RWPE1 (cell line): Measurements from ENCODE around the gene ZACN.

Source experiments
- CTCF ChIA-PET: fragments of 350-600 bp; sonication (Branson Sonifier 250); formaldehyde crosslinking; extraction: SDS; loops from one replicate; lab custom pipeline; 2021; lab: Yijun Ruan, JAX
- POLR2A ChIA-PET: fragments of 400-600 bp; formaldehyde crosslinking; extraction: SDS; loops from one replicate; lab custom pipeline; 2020; ENCODE audit warnings: antibody characterized with exemption; ENCODE audit not compliant: low non-redundant PET; lab: Yijun Ruan, JAX
- DNase-seq: peaks from one replicate; pipeline ENCODE4 v3.0.0; 2012; ENCODE audit warnings: low spot score
- H3K27ac ChIP-seq: fragments of 450-650 bp; 2 replicates; pipeline ENCODE4 v1.5.1; 2017
- TF ChIP-seq, protein P1 (sequence below): fragments of 450-650 bp; conservative IDR thresholded peaks from 2 replicates; pipeline ENCODE4 v1.5.1; 2017; ENCODE audit warnings: low read depth, mild to moderate bottlenecking

The ZACN gene

DNA sequence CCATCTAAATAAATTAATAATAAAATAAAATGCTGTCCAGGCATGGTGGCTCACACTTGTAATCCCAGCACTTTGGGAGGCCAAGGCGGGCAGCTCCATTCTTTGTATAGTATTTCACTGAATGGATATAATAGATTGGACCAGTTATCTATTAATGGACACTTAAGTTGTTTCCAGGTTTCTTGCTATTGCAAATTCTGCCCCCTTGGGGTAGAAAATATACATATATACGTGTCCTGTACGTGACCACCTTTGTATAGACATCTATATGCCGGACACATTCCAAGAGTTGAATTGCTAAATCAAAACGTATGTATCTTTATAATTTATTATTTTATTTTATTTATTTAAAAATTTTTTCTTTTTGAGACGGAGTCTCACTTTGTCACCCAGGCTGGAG is 28.5 kb downstream of the ZACN start:
- ChIA-PET CTCF (interaction anchor here (0.7 kb wide), 2 partner anchors 172 to 1900 kb away, joined by 3 read pairs; no protein-coding TSS in a partner anchor), POLR2A (no interaction called here)
- DNase-seq = no peak
- no peak overlapping the region for H3K27ac ChIP-seq
- TF ChIP-seq, protein P1, sequence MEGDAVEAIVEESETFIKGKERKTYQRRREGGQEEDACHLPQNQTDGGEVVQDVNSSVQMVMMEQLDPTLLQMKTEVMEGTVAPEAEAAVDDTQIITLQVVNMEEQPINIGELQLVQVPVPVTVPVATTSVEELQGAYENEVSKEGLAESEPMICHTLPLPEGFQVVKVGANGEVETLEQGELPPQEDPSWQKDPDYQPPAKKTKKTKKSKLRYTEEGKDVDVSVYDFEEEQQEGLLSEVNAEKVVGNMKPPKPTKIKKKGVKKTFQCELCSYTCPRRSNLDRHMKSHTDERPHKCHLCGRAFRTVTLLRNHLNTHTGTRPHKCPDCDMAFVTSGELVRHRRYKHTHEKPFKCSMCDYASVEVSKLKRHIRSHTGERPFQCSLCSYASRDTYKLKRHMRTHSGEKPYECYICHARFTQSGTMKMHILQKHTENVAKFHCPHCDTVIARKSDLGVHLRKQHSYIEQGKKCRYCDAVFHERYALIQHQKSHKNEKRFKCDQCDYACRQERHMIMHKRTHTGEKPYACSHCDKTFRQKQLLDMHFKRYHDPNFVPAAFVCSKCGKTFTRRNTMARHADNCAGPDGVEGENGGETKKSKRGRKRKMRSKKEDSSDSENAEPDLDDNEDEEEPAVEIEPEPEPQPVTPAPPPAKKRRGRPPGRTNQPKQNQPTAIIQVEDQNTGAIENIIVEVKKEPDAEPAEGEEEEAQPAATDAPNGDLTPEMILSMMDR = peak; percentile 16; the same call in 1 of the 2 replicates

DNA sequence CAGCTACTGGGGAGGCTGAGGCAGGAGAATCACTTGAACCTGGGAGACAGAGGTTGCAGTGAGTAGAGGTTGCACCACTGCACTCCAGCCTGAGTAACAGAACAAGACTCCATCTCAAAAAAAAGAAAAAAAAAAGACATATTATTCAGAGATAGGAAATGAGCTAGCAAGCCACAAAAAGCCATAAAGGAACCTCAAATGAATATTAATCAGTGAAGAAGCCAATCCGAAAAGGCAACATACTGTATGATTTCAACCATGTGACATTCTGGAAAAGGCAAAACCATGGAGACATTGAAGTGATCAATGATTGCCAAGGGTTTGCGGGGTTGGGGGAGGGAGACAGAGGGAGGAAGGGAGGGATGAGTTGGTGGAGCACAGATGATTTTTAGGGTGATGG is 33.0 kb downstream of the ZACN start:
- no peak overlapping the region for H3K27ac ChIP-seq
- POLR2A ChIA-PET = no interaction called here
- TF ChIP-seq, protein P1 = no peak
- no peak for DNase-seq
- CTCF ChIA-PET = no interaction called here

- ChIA-PET POLR2A (no interaction called here), CTCF (interaction anchor here (1.2 to 1.3 kb wide), 2 partner anchors 38 to 165 kb away, joined by 6 to 7 read pairs; no protein-coding TSS in a partner anchor)
- H3K27ac ChIP-seq = no peak overlapping the region
- no peak for DNase-seq
- TF ChIP-seq, protein P1 = no peak
Observed at GRCh38 chr17:76115138-76115754, 36.3 kb downstream of the ZACN start.

DNA sequence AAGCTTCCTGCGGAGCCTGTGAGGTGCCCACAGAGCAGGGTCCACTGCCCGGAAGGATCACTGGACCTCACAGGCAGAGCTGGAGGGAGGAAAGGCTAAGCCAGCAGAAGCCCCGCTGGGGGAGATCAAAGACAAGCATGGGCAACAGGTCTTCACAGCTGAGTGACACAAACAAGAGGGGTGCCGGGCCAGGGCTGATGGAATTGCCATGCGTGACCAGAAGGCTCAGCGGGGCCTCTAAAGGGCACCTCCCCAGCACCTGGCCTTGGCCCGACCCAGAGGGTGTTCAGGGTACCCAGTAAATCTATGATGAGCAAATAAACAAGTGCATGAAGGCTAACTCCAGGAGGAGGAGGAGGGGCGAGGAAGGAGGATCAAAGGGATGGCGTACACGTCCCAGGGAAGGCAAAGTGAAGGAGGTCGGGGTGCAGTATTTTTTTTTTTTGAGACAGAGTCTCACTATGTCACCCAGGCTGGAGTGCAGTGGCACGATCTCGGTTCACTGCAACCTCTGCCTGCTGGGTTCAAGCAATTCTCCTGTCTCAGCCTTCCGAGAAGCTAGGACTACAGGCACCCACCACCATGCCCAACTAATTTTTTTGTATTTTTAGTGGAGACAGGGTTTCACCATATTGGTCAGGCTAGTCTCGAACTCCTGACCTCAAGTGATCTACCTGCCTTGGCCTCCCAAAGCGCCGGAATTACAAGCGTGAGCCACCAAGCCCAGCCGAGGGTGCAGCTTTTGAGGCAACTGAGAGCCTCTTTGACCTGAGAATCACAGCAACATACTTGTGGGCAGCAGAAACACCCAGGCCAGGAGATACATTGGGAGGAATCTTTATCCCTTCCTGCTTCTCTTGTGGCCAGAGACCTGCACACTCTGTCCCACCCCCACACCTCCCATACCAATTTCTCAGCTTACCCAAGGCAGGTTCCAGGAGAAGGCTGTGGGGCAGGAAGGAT is 40.7 kb downstream of the ZACN start:
- ChIA-PET POLR2A (interaction anchor here (0.6 kb wide), 1 partner anchor 25 kb away, joined by 3 read pairs; no protein-coding TSS in a partner anchor), CTCF (interaction anchor here (0.5 to 5.1 kb wide), 3 partner anchors 147 to 538 kb away, joined by 3 to 60 read pairs (median 6); no protein-coding TSS in a partner anchor)
- TF ChIP-seq, protein P1 = no peak
- no peak overlapping the region for H3K27ac ChIP-seq
- DNase-seq = no peak

DNA sequence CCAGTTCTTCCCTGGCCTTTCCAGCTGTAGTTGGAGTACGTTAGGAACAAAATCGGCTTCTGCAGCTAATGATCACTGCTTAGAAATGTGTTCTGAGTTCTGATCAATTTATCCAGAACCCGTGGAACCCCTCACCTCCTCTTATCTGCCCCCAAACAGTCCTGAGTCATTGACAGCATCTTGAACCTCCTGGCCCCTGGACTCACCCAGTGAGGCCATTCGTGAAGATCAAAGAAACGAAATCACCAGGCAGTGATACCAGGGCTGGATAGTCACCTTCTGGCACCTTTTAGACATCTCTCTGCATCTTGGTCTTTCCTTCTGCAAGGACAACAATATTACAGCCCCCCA is 41.7 kb downstream of the ZACN start:
- DNase-seq = no peak
- CTCF ChIA-PET = interaction anchor here (0.7 to 5.1 kb wide), 11 partner anchors 16 to 338 kb away, joined by 3 to 60 read pairs (median 4); partner anchors contain the start of gene UBALD2
- H3K27ac ChIP-seq = no peak overlapping the region
- POLR2A ChIA-PET = interaction anchor here (0.6 kb wide), 1 partner anchor 26 kb away, joined by 3 read pairs; no protein-coding TSS in a partner anchor
- TF ChIP-seq, protein P1 = no peak

- H3K27ac ChIP-seq = no peak overlapping the region
- TF ChIP-seq, protein P1 = no peak
- DNase-seq = no peak
- POLR2A ChIA-PET = no interaction called here
- CTCF ChIA-PET = interaction anchor here (0.7 to 5.1 kb wide), 18 partner anchors 9 to 173 kb away, joined by 3 to 60 read pairs (median 4); partner anchors contain the start of genes FOXJ1 and UBALD2
Observed at GRCh38 chr17:76121932-76122430, 43.0 kb downstream of the ZACN start.
